ENCODE data around the gene AHNAK2. TPM values are rescaled to one million over a fixed set of nuclear protein-coding genes. Genes with fewer than 3 reads are reported as not detected.

The AHNAK2 gene
- total RNA-seq, 2 donors from 2014 or later = 5.1 to 21.5 TPM

DNA sequence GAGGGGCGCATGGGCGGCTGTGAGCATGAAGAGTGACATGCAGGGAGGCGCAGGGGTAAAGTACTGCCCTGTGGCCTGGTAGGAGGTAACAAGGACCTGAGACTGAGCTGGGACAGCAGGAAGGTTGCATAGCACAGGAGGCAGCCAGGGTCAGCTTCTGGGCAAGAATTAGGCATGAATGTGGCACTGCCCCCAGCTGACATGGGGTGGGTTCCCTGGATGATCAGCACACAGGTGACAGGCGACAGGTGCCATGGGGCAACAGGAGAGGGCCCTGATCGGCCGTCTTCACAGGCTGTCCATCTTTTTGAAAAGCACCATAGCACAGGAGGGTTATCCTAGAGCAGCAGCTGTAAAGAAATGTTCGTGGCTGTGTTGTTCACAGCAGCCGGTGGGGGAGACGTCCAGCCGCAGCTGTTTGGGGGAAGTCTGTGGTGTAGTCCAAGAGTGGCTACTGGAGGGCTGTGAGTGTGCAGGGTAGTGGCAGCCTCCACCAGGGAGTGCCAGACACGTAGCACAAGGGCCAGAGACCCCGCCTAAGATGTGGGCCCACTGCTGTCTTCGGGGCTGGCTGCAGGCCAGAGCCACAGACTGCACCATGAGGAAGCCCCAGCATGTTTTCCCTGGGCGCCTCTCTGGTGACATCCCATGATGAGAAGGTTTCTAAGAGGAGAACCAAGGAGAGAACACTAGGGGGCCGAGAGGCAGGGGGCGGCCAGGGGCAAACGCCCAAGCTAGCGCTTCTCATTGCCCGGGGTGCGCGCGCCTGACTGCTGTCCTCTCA lies 15.8 kb upstream of the AHNAK2 start:
- Histone ChIP-seq H3K36me3 (no peaks in the 10 kb centered on the region), H3K9me3 (no peaks in the 10 kb centered on the region), H3K27ac (no peak overlapping the region), H3K4me1 (no peaks in the 10 kb centered on the region), H3K4me3 (no peak overlapping the region), H3K27me3 (no peaks in the 10 kb centered on the region), H3K9ac (ENCODE audit: low read depth in 2 of 2, low read length in 2 of 2) (no peak overlapping the region)
- TF ChIP-seq, protein P1, sequence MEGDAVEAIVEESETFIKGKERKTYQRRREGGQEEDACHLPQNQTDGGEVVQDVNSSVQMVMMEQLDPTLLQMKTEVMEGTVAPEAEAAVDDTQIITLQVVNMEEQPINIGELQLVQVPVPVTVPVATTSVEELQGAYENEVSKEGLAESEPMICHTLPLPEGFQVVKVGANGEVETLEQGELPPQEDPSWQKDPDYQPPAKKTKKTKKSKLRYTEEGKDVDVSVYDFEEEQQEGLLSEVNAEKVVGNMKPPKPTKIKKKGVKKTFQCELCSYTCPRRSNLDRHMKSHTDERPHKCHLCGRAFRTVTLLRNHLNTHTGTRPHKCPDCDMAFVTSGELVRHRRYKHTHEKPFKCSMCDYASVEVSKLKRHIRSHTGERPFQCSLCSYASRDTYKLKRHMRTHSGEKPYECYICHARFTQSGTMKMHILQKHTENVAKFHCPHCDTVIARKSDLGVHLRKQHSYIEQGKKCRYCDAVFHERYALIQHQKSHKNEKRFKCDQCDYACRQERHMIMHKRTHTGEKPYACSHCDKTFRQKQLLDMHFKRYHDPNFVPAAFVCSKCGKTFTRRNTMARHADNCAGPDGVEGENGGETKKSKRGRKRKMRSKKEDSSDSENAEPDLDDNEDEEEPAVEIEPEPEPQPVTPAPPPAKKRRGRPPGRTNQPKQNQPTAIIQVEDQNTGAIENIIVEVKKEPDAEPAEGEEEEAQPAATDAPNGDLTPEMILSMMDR (IDR thresholded peaks at IDR 0.05) = no peak
- intact Hi-C loops (cut with DNase I) = no loop called here
- no peak for DNase-seq

DNA sequence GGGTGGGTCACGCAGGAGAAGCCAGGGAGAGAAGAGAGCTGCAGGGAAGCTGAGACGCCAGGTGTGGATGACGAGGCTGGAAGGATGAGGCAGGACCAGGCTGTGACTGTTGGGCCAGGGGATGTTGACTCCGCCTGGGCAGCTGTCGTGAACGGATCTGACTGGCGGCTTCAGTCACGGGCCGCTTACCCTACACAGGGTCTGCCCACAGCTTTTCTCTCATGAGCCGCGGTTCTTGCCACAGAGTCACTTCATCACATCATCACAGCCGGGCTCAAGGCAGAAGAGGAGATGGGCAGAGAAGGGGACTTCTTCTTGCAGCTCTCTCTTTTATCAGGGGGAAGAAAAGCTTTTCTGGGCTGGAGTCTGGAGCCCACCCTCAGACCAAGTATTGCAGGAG lies 15.1 kb upstream of the AHNAK2 start:
- Histone ChIP-seq H3K27ac (no peak overlapping the region), H3K4me3 (no peak overlapping the region), H3K36me3 (no peaks in the 10 kb centered on the region), H3K4me1 (no peaks in the 10 kb centered on the region), H3K9me3 (no peaks in the 10 kb centered on the region), H3K27me3 (no peaks in the 10 kb centered on the region), H3K9ac (ENCODE audit: low read depth in 2 of 2, low read length in 2 of 2) (no peak overlapping the region)
- TF ChIP-seq, protein P1 (IDR thresholded peaks at IDR 0.05) = no peak
- DNase-seq = no peak
- intact Hi-C loops (cut with DNase I) = no loop called here

DNA sequence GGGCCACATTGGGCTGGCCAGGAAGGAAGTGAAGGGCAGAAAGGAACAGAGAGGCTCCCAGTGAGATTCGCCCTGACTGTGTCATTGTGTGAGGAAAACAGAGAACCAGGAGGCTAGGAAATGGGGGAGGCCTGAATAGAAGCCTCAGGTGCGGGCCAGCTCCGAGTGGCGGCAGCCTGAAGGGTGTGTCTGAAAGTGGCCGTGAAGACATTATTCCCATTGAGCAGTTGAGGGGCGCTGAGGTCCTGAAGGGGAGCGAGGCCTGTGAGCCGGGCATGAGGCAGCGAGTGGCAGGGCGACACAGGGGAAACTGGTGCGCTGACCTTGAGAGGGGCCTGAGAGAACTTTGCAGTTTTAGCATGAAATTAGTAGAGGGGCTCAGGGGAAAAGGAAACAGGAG lies 14.3 kb upstream of the AHNAK2 start:
- TF ChIP-seq, protein P1 (IDR thresholded peaks at IDR 0.05) = no peak
- H3K36me3 ChIP-seq = no peaks in the 10 kb centered on the region

DNA sequence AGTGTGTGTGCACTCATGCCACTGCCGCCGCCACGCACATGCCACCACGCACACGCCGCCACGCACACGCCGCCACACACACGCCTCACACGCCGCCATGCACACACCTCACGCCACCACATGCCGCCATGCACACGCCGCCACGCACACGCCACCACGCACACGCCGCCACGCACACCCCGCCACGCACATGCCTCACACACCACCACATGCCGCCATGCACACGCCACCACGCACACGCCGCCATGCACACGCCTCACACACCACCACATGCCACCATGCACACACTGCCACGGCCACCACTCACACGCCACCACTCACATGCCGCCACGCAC lies 13.7 kb upstream of the AHNAK2 start:
- intact Hi-C loops (cut with DNase I) = no loop called here
- Histone ChIP-seq H3K4me1 (no peaks in the 10 kb centered on the region), H3K4me3 (no peak overlapping the region), H3K9me3 (no peaks in the 10 kb centered on the region), H3K9ac (ENCODE audit: low read depth in 2 of 2, low read length in 2 of 2) (no peak overlapping the region), H3K27me3 (no peaks in the 10 kb centered on the region), H3K27ac (no peak overlapping the region), H3K36me3 (no peaks in the 10 kb centered on the region)
- TF ChIP-seq, protein P1 (IDR thresholded peaks at IDR 0.05) = no peak
- no peak for DNase-seq

More for the DNA sequence above, 14.3 kb upstream of the AHNAK2 start:
- Histone ChIP-seq H3K4me1 (no peaks in the 10 kb centered on the region), H3K27me3 (no peaks in the 10 kb centered on the region), H3K27ac (no peak overlapping the region), H3K4me3 (no peak overlapping the region), H3K9me3 (no peaks in the 10 kb centered on the region), H3K9ac (ENCODE audit: low read depth in 2 of 2, low read length in 2 of 2) (no peak overlapping the region)
- intact Hi-C loops (cut with DNase I) = no loop called here
- DNase-seq = no peak

DNA sequence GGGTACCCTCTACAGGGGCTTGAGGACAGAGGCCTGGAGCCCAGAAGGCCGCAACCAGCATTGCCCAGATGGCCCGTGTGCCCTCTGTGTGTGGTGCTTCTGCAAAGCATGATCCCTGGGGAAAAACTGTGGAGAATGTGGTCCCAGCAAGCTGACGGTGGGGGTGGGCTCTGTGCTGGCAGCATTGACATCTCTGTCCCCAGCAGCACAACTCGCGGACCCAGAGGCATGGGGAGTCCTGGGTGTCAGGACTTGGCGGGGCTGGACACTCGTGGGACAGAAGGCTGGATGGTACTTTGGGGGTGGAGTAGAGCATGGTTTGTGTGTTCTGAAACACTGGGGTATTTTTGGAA lies 11.8 kb upstream of the AHNAK2 start:
- H3K4me1 ChIP-seq = peaks cover 5% of the 10 kb centered on the region
- no peak overlapping the region for H3K27ac ChIP-seq
- H3K9me3 ChIP-seq = no peaks in the 10 kb centered on the region
- H3K4me3 ChIP-seq = no peak overlapping the region
- H3K36me3 ChIP-seq = no peaks in the 10 kb centered on the region
- H3K9ac ChIP-seq (ENCODE audit: low read depth in 2 of 2, low read length in 2 of 2) = no peak overlapping the region
- intact Hi-C loops (cut with DNase I) = no loop called here
- TF ChIP-seq, protein P1 (IDR thresholded peaks at IDR 0.05) = no peak
- no peaks in the 10 kb centered on the region for H3K27me3 ChIP-seq
- no peak for DNase-seq

All from colonic mucosa (tissue), 4 donors.